Esophagus mucosa (tissue), 1 donor: Measurements from ENCODE around the gene CRYBA2. TPM values are rescaled to one million over a fixed set of nuclear protein-coding genes. Genes with fewer than 3 reads are reported as not detected.
A peak's percentile ranks its signal among the peaks of the same experiment; 100 is the strongest.

ENCODE experiments used
- ATAC-seq: fragments of 200-7000 bp; cut with Tn5 transposase; one replicate; pipeline ENCODE4 v1.9.1; 2020
- total RNA-seq: library from RNA; stranded (reverse); gene quantifications from one replicate; pipeline ENCODE4 v1.2.4, GENCODE V29; 2023
- donor health status: DM: yes; HTN: yes; CAD: no.

Gene CRYBA2
- total RNA-seq, 1 donor from 2014 or later: not detected

DNA sequence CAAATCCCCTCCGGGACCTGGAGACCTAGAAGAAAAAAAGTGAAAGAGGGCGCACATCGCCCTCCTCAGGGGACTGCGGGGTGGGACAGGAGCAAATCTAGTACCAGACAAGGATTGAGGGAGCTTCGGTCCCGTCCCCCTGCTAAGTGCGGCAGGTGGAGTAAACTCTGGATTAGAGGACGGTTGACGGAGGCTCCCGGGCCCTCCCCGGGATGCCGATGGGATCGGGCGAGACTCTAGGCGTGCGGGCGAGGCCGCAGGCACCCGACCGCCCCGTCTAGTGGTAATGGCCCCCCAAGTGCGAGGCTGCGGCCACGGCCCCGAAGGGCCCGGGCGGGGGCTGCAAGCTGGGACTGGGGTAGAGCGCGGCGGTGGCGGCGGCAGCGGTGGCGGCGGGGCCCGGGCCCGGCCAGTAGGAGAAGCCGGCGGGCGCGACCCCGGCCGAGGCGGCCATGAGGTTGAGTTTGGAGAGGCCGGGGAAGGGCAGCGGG, 11.8 kb downstream of the CRYBA2 start:
- ATAC-seq: no peak

DNA sequence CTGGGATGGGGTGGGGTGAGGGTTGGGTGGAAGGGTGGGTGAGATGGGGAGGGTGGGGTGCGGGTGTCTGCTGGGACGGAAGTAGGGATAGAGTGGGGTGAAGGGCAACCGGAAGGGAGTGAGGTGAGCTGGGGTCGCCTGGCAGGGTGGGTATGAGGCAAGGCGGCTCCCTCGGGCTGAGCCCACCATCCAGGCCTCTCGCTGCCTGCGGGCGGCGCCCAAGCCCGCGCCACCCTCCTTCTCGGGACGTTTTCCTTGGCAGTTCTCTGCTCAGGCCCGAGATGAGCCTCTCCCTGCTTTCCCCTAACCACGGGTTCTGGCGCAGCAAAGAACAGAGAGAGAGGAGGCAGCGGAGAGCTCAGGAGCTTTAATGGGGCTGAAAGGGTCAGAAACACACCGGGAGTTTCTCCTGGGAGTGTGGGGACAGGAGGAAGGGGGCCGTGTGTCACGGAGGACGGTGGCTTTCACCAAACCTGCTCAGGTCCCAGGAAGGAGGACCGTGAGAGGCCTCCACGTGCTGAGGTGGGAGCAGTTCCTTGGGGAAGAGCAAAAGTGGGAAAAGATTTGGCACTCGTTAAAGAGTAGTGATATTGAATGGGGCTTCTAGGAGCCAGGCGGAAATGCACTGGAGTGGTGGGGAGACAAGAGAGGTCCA, 12.4 kb downstream of the CRYBA2 start:
- no peak for ATAC-seq

DNA sequence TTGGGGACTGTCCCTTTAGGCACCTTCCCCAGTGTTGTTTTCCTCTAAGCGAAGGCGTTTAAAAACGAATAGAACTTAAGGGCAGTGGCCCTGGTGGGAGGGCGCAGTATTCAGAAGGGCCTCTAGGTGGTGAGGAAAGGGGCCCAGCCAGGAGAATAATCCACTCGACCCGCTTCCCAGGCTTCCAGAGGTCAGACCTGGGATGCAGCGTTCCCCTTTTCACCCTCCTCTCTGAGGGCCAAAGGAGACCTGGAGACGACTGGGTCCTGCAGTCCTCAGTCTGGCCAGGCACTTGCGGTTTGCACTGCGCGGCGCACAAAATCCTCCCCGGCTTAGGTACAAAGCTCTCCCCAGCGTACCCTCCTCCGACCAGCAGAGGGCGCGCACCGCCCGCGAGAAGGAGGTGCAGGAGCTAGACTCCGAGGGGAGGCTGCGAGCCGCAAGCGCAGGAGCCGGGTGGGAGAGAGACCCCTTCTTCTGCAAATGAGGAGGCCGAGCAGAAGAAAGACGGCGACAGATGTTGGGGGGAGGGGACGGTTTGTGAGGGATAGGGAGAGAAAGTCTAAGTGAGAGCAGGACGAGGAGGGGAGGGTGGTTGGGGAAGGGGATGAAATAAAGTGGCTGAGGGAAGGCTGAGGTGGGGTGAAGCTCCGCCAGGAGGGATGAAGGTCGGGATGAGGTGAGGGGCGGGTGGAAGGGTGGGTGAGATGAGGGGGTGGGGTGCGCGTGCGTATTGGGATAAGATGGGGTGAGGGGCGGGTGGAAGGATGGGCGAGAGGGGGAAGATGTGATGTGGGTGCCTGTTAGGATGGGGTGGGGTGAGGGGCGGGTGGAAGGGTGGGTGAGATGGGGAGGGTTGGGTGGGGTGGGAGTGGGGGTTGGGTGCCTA, 13.1 kb downstream of the CRYBA2 start:
- peak; percentile 87 for ATAC-seq

DNA sequence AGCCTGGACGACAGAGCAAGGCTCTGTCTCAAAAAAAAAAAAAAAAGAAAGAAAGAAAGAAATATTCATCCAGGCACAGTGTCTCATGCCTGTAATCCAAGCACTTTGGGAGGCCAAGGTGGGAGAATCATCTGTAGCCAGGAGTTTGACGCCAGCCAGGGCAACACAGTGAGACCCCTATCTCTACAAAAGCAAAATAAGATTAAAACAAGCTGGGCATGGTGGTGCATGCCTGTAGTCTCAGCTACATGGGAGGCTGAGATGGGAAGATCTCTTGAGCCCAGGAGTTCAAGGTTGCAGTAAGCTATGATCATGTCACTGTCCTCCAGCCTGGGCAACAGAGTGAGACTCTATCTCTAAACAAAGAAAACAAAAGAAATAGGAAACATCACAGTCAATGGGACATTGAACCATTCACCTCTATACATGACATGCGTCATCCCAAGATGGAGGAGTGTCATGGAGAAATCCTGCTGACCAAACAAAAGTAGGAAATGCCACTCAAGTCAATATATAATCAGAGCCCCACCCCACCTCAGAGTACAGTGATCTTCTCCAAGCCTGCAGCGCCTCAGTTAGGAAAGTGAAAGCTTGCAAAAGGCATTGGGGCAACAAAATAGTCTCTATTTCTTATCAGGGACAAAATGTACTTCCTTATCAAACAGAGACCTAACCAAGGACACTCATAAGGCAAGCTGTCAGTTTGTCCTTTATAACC, 18.0 kb downstream of the CRYBA2 start:
- no peak for ATAC-seq

DNA sequence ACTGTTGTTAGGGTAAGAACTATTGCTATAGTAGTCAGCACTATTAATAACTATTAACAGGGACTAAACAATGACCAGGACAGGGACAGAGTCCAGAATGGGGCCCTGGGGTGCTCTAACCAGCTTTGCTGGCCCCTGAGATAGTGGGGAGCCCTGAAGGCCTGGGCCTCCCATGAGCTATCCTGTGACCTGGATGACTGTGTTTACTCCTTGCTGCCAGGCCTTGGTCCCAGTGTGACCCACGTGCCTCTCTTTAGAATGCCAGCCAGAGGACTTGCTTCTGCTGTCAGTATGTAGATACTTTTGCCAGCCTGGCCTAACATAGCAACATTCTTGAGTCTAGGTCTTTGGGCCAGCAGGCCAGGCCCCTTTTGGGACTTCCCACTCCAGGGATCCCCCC, 22.3 kb downstream of the CRYBA2 start:
- ATAC-seq: no peak

DNA sequence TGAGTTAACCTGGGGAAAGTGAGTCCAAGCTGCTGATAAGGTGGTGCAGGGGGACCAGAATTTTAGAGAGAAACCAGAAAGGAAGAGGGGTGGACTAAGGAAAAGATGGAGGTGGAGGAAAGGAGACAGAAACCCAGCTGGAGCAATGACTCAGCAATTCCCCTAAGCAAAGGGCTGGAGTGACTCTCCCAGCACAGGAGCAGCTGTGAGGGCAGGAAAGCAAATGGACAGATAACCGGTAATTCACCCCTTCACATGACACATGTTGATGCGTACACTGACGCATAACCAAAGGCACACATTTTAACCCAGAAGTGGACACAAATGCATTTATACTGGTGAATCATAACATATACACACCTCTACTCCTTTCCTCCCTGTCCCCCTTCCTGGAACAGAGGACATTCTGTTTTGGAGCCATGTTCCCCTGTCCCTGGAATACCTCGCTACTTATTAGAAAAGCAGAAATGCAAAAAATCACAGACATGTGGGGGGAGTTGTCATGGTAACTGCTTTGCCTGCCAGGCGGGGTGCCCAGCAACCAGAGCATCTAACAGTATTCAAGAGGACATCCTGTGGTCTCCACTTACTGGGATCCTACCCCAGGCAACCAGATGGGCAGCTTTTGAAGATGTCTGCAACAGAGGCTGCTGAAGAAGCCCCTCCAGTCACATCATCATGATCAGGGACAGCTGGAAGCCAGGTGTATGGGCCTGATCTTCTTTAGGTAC, 29.0 kb downstream of the CRYBA2 start:
- ATAC-seq: peak; percentile 31

DNA sequence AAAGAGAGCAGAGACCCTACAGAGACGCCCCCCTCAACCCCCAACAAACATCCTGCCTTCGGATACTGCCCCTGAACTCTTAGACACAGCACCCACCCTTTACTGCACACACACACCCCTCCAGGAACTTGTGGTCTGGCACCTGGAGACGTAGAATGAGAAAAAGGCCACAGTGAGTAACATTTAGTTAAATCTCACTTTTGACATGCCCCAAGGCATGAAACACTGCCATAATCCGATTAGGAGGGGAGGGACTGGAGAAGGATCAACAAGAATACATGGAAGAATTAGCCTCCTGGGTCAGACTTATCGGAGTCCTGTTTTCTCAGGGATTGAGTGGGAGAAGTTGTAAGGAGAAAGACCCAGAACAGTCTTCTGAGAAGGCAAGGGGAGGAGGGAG, 29.6 kb downstream of the CRYBA2 start:
- no peak for ATAC-seq

DNA sequence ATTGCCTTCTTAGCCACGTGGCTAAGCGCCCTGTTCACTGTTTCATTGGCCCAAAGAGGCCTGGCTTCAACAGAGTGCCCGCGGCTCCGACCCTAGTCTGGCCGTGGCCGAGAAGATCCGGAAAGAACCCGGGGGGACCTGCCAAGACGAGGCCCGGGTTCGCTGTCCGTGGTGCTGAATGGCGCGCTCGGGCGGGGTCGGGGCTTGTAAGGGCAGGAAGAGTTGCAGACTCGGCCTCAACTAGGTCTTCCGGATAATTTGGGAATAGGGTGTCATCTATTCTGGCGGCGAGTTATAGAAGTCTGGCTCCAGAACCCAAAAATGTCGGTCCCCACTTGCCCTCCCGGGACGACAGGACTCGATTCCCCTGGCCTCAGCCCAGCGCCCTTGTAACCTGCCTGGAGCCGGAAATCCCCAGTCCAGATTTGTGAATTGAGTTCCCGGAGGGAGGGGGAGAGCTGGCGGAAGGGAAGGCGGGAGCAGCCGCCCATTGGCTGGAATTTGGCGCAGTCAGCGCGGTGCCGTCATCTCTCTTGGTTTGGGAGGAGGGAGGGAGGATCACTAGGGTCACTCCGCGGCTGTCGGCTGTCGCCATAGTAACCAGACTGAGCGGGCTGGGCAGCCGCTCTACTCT, 30.2 kb downstream of the CRYBA2 start:
- peak; percentile 33 for ATAC-seq

DNA sequence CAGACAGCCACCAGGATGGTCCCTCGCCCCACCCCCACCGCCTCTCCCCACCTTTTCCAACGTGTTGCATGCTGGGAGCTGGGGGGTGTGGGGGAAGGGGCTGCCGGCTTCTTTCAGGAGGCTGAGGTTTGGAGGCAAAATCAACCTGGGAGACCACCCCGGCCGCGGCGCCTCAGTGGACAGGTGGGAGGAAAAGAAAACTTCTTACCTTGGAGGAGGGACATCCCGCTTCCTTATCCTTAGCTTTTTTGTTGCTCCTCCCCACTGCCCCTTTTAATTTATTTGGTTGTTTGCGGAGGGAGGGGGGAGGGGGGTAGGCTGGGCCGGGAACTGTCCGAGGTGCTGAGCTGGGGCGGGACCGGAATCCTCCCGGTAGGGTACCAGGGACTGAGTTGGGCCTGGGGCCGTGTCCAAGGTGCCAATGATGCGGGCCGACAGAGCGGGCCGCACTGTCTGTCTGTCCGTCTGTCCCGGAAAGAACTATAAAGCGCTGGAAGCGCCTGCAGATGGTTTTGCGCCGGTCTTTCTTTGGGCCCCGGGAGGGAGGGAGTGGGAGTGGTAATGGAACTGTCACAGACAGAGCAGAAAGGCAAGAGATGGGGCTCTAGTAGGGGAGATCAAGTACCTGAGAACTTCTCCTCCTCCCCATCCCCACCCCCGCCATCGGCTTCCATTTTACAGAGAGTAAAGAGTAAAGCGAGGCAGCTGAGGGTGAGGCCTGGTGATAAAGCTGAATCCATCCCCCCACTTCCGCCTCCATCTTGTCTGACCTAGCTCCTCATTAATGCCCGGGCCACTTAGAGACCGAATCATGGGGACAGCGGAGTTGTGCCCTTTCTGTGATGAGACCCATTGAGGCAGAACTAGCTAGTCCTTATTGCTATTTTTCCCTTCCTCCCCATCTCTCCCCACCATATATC, 31.3 kb downstream of the CRYBA2 start:
- ATAC-seq: no peak

DNA sequence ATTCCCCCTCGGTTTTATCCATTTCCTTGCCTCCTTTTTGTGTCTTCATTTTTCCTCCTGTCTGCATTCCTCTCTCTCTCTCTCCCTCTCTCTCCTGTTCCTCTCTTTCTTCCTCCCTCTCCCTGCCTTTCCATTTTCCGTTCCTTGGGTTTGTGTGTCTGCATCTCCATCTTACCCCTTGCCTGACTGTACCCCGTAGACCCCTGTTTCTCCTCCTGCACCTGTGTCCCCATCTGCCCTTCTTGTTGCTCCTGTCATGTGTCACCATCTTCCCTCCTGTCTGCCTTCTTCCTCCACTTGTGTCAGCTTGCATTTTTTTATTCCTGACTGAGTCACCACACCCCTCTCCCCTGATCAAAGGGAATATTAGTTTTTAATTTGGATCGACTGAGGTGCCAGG, 32.0 kb downstream of the CRYBA2 start:
- ATAC-seq: no peak

DNA sequence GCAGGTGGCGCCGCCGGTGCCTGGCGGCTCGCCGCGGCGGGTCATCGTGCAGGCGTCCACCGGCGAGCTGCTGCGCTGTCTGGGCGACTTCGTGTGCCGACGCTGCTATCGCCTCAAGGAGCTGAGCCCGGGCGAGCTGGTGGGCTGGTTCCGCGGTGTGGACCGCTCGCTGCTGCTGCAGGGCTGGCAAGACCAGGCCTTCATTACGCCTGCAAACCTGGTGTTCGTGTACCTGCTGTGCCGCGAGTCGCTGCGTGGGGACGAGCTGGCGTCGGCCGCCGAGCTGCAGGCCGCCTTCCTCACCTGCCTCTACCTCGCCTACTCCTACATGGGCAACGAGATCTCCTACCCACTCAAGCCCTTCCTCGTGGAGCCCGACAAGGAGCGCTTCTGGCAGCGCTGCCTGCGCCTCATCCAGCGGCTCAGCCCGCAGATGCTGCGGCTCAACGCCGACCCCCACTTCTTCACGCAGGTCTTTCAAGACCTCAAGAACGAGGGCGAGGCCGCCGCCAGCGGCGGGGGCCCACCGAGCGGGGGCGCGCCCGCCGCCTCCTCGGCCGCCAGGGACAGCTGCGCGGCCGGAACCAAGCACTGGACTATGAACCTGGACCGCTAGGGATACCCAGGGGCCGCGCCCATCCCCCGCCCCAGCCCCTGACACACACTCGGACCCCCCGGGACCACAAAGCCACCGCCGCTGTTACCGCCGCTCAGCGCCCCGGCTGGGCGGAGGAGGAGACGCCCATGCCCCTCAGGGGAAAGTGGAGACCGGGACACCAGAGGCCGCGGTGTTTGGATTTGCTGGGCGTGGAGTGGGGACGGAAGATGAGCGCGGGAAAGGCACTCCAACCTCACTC, 32.7 kb downstream of the CRYBA2 start:
- ATAC-seq: no peak

DNA sequence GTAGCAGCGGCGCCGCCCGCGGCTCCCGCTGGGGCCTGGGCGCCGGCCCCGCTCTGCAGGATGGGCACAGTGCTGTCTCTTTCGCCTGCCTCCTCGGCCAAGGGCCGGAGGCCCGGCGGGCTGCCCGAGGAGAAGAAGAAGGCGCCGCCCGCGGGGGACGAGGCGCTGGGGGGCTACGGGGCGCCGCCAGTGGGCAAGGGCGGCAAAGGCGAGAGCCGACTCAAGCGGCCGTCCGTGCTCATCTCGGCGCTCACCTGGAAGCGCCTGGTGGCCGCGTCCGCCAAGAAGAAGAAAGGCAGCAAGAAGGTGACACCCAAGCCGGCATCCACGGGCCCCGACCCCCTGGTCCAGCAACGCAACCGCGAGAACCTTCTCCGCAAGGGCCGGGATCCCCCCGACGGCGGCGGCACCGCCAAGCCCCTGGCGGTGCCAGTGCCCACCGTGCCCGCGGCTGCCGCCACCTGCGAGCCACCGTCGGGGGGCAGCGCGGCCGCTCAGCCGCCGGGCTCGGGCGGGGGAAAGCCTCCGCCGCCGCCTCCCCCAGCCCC, 33.4 kb downstream of the CRYBA2 start:
- ATAC-seq: no peak

DNA sequence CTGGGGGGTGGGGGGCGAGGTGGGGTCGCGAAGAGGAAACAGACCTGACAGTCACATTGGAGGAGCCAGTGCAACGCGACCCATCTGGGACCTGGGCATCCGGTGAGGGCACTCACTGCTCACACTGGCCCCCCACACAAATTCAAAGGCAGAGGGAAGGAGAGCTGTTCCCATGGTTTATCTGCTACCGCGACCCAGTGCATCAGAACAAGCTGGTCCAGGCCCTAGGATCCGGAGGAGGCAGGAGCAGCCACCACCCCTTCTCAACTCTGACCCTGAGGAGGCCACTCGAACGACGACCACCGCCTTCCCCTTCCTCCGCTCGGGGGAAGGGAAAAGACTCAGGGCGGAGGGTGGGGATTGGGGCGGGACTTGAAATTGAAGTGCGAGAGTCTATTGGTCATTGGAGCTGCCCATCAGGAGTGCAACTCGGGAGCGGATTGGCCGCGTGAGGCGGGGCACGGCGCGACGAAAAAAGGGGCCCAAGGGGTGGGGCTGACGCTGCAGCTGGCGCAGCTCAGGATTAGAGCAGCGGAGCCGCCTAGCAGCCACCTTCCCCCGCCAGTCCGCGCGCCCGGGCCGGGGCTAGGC, 34.0 kb downstream of the CRYBA2 start, which contains the start of gene CDK5R2:
Gene CDK5R2, plus strand, starts transcription at position 526 of the 591 bp plus-strand sequence. CDS start 155 bp downstream, outside the sequence.
- ATAC-seq: peak; percentile 68

DNA sequence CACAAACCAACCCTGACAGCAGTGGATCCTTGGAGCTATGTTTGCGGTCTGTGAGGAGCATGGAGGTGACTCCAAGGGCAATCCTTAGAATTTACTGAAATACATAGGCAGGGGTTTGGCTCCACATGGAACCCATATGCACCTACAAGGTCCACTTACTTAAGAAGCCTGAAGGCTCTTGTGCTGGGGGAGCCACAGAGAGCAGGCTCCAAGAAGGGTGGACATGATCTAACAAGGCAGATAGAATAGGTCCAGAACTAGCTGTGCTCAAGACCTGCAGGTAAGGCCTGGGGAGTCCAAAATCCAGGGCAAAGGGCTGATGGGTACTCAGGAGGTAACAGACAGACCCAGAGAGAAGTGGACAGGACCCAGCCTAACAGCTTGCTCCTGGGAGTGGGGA, 34.9 kb downstream of the CRYBA2 start:
- ATAC-seq: no peak

DNA sequence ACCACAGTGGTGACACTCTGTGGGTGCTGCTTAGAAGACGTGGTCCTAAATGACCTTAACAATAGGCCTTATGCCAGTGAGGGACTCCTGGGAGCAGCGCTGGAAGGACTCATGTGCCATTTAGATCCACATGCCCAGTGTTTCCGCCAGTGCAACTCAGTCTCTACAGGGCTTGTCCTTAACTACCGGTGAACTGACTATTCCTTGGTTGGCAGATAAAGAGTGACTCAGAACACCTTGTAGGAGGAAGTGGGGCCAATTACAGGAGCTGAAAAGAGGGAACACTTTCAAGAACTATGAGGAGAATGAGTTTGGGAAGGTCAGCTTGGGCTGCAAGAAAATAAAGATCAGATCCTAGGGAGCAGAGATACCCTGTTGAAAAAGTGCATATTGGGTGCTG, 35.6 kb downstream of the CRYBA2 start:
- no peak for ATAC-seq

DNA sequence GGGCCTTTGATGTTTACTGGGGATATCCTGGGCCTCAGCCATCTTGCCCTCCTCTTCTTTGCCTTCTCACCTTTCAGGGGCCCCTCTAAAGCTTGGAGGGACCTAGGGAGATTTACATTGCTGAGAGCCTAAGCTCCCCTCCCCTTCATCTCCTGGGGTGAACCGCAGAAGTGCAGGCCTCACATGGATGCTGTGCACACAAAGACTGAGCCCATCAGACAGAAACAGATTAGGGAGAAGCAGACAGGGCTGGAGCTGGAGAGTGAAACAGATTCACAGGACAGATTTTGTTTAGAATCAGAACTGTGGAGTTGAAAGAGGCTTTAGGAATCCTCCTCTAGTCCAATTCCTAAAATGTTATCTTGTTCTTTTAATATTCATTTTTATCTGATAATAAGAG, 37.2 kb downstream of the CRYBA2 start:
- ATAC-seq: no peak

DNA sequence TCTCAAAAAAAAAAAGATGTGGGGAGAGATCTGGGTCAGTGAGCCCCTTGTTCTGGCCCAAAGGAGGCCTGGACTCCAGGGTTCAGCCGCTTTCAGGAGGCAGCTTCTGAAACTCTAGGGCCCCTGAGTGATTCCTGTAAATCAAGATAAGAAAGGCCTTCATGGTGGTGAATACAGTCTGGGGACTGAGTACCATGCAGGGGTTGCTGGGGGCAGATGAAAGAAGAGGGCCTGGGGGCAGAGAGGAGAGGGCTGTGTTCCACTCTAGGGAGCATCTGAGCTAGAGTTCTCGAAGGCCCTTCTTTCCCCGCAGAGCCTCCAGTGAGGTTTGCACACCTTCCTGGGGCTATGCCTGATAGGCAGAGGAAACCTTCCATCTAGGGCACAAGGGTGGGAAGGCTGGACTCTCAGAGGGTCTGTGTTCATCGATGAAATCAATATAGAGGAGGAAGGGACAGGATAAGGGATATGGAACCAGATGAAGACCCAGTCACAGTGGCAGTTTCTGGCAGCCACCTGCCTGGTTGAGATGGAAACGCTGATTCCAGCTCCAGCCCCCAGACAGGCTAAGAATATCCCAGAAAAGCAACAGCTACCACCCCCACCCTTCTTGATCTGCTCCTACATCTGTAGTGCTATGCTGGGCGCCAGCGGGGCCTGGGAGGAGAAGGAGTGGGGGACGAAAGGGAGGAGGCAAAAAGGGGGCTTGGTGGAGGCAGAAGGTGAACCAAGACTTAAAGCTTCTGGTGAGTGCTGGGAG, 38.5 kb downstream of the CRYBA2 start:
- no peak for ATAC-seq

DNA sequence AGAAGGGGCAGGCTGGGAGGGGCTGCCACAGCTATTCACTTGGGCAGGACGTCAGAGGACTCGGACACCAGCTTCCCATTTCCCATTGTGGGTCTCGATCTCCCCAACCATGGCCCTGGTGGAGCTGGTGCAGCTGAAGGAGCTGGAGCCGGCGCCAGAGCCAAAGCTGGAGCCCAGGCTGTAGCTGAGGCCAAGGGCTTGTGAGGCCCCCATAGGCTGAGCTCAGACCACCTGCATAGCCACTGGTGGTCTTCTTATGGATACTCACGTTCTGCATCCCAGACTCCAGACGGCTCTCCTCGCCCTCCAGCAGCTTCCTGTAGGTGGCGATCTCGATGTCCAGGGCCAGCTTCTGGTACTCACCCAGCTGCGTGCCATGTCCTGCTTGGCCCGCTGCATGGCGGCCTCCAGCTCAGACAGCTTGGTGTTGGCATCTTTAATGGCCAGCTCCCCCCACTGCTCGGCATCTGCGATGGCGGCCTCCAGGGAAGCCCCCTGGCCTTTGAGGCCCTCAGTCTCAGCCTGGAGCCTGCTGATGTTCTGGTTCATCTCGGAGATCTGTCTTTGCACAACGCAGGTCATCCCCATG, 39.8 kb downstream of the CRYBA2 start:
- ATAC-seq: no peak
